ENCODE results near the gene ACD.
A peak's percentile ranks its signal among the peaks of the same experiment; 100 is the strongest.

ACD gene

GRCh38 chr16:67669499-67670101 is 9.5 kb upstream of the ACD start:
- DNase-seq (ENCODE audit: low read depth): no peak
- H3K4me3 ChIP-seq (replicated peaks; ENCODE audit: low read depth, low read length): no peak overlapping the region
- TF ChIP-seq, protein P1, sequence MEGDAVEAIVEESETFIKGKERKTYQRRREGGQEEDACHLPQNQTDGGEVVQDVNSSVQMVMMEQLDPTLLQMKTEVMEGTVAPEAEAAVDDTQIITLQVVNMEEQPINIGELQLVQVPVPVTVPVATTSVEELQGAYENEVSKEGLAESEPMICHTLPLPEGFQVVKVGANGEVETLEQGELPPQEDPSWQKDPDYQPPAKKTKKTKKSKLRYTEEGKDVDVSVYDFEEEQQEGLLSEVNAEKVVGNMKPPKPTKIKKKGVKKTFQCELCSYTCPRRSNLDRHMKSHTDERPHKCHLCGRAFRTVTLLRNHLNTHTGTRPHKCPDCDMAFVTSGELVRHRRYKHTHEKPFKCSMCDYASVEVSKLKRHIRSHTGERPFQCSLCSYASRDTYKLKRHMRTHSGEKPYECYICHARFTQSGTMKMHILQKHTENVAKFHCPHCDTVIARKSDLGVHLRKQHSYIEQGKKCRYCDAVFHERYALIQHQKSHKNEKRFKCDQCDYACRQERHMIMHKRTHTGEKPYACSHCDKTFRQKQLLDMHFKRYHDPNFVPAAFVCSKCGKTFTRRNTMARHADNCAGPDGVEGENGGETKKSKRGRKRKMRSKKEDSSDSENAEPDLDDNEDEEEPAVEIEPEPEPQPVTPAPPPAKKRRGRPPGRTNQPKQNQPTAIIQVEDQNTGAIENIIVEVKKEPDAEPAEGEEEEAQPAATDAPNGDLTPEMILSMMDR (IDR thresholded peaks at IDR 0.05; ENCODE audit: low read length, missing control alignments): no peak

DNA sequence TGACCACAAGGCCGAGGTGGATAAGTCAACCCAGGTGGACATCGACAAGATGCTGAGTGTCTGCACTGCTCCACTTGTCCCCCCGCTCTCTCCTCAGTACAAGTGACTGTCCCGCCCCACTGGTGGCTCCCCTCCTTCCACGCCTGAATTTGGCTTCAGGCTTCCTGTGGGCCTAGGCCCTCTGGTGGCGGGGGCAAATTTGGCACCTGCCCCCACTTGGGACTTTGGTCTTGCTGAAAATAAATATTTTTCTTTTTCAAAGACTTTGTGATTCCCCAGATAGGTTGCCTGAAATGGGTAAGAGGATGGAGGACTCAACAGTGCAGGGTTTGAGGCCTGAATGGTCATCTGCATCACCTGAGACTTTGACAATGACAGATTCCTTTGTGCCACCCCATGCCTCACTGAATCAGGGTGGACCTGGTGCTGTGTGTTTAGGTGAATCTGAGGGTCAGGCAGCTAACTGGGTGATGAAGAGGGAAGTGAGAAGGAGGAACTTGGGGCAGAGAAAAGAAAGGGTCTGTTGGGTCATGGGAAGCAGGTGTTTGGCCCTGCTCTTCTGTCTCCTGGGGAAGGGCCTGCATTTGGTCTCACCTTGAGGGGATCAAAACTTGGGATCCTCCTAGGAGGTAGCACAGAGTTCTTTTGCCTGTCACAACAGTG is 8.6 kb upstream of the ACD start:
- no peak for DNase-seq (ENCODE audit: low read depth)
- H3K4me3 ChIP-seq (replicated peaks; ENCODE audit: low read depth, low read length): no peak overlapping the region
- TF ChIP-seq, protein P1 (IDR thresholded peaks at IDR 0.05; ENCODE audit: low read length, missing control alignments): peak; percentile 8

DNA sequence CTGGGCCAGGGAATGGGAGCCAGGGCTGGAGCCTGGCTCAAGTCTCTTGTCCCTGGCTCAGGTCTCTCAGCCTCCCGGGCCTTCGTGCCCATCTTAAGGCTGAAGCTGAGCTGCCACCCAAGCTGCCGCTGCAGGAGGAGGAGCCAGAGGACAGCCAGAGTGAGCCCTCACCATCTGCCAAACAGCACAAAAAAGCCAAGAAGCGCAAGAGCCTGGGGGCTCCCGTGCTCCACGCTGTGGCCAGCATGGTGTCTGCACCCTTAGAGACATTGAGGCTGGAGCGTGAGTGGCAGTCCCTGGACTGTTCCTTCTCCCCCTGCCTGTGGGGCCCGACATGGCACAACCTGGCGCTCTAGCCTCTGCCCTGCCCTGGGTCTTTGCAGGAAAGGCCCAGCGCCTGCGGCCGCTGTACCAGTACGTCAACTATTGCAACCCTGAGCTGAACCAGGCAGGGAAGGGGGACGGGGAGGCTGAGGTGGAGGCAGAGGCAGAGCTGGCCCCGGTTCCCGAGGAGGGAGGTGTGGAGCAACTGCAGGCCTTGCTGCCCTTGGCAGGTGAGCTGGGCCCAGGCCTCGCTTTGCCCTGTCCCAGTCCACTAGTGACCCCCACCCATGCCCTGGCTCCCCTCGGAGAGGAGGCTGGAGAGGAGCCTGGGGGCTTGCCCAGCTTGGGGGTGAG is 7.9 kb upstream of the ACD start:
- DNase-seq (ENCODE audit: low read depth): peak; percentile 94
- peak overlapping the region; percentile 63 for H3K4me3 ChIP-seq (replicated peaks; ENCODE audit: low read depth, low read length)
- TF ChIP-seq, protein P1 (IDR thresholded peaks at IDR 0.05; ENCODE audit: low read length, missing control alignments): peak; percentile 89

DNA sequence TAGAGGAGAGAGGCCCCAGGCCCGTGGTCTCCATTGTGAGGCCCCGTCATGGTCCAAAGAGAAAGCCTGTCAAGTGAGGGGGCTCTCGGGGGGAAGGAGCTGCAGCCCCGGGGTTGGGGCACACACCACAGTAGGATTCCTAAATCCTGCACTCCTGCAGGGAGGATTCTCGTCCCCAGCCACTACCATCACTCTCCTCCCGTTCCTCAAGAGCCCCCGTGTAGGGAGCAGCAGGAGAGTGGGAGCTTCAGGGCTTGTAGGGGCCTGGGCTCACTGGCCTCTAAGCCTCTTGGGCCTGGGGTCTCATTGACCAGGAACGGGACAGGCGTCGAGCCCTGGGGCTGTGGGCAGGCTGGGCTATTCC is 7.4 kb upstream of the ACD start:
- TF ChIP-seq, protein P1 (IDR thresholded peaks at IDR 0.05; ENCODE audit: low read length, missing control alignments): no peak
- DNase-seq (ENCODE audit: low read depth): no peak
- H3K4me3 ChIP-seq (replicated peaks; ENCODE audit: low read depth, low read length): peak overlapping the region; percentile 63

DNA sequence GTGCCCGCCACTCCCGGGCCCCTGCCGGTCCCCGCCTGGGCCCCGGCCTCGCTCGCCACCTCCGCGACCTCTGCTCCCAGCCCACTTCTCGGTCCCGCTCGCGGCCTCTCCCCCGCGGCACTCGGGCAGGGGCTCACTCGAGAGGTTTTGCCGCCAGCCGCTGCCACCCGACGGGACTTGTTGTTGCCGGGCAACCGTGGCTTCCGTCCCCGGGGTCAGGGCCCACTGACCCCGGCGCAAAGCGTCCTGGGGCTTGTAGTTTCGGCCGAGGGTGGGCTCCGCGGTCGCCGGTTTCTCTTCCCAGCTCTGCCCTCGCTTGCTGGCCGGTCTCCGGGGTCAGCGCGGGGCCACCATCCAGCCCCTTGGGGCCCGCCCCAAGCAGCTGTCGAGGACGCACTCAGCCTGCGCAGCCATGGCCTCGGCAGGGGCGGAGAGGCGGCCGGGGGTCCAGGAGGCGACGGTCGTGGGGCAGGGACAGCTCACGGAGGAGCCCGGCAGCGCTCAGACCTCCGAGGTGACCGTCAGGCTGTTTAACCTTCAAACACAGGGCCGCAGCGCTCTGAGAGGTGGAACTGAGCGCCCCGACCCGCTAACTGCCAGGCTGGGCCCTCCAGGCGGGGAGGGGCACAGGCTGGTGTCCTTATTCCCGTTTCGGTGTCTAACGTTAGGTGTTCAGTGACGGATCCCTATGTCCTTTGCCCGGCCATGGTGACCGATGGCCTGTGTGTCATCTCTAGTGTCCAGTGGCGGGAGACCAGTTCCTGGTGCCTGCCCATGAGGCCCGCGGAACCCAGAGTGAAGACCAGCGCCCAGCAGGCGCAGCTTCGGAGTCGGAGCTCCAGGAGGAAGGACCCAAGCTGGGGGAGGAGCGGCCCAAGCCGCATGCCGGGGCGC is 6.7 kb upstream of the ACD start, which contains the start of the genes C16orf86 and ENKD1:
C16orf86 (plus strand) TSS at position 256 of the 894 bp plus-strand sequence; CDS start at position 413, 157 bp downstream.
ENKD1 (minus strand) TSS at position 192 of the 894 bp plus-strand sequence. CDS start 308 bp downstream, outside the sequence.
- peak; percentile 74 for DNase-seq (ENCODE audit: low read depth)
- TF ChIP-seq, protein P1 (IDR thresholded peaks at IDR 0.05; ENCODE audit: low read length, missing control alignments): no peak
- H3K4me3 ChIP-seq (replicated peaks; ENCODE audit: low read depth, low read length): peak within 1 kb of the TSS; percentile 63

- TF ChIP-seq, protein P1 (IDR thresholded peaks at IDR 0.05; ENCODE audit: low read length, missing control alignments): no peak
- DNase-seq (ENCODE audit: low read depth): peak; percentile 39
- H3K4me3 ChIP-seq (replicated peaks; ENCODE audit: low read depth, low read length): peak overlapping the region; percentile 63
Observed at GRCh38 chr16:67666032-67666551, 6.0 kb upstream of the ACD start.
